ENCODE measurements around the gene VIPR2.

Gene VIPR2

DNA sequence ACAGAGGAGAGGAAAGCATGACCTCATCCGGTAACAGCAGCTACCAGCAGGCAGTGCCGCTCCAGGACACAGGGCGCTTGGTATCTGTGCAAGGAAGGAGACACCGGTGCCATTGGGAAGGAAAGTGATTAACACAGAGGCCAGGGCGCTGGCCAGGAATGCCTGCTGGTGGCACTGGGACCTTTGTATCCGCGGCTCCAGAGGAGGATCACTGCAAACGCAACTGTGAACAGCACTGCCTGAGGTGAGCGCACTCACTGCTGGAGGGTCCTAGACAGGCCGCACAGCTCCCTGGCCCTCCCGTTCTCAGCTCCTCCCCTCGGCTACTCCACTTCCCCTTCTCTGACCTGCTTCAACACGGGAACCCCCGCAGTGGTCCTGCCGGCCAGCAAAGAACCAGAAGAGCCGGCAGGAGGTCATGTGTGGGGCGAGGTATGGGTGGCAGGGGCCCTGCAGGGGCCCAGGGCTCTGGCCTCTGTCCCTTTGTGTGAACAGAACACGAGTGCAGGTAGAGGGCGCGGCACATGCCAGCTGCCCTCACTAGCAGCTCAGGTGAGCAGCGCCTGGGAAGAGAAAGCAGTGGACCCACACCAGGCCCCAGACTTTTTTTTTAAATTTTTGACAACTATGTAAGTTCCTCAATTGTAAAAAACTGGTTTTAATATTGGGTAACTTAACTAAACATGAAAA is 107.6 kb downstream of the VIPR2 start:
- DNase-seq: no peak

DNA sequence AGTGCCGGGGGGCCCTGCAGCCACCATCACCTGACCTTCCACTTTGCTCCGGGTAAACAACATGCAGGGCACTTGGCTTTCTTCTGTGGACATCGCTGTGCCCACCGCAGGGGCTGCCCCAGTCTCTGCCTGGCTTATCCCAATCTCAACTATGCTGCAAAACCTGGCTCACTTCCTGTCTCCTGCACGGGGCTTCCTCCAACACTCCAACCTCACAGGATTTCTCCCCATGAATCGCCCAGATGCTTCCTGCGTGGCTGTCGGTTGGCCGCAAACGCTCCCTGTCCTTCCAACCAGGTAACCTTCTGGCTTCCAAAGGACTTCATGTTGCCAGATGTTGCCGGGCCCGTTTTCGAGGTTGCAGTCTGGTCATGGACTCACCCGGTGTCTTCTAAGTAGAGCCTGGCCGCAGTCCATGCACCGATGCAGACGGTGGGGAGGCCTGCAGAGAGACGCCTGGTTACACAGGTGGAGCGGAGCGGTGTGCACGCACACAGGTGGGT is 109.0 kb downstream of the VIPR2 start:
- no peak for DNase-seq

DNA sequence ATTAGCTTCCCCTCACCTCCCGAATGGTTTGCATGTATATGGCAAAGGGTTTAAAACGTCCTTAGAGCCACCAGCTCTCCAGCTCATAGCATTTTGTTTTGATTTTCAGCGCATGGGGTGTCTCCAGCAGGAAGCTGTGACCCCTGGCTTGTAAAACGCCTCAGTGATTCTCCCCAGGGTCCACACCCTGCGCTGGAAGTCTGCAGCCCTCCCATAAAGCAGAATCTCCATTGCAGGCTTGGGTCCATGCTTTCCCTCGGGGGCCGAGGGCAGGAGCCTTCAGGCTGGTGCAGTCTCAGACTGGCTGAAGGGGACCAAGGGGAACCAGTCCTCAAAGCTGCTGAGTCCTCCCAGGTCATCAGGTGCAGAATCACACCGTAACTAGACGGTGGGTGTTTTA is 109.7 kb downstream of the VIPR2 start:
- no peak for DNase-seq

DNA sequence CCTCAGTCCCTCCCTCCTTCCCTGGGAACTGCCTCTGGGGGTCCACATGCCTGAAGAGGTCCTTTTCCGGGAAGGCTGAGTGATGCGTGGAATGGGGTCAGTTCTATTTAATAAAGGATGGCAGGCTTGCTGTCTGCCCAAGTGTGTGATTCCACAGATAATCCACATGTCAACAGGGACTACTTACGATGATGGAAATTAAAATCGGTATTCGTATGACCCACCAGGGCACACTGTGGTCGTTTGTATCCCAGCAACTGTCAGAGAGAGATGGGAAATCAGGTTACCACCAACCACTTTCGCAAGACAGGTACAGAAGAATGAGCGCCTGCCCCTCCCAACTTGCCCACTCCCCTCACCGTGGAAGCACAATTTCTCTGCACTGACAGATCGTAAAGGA is 110.3 kb downstream of the VIPR2 start:
- DNase-seq: no peak

DNA sequence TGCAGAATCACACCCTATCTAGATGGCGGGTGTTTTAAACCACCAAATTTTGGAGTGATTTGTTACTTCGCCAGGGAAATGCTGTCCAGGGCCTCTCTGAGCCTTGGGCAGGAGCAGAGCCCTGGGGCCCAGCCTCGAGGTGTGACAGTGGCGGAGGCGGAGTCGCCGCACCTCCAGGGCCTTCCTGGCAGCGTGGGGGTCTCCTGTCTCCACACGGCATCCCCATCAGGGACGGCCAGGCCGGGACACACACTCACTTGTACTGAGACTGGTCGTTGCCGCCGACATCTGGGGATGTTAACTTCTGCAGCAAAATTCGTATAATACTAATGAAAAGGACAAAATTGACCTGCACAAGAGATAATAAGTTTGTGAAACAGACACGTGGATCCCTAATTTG is 110.7 kb downstream of the VIPR2 start:
- no peak for DNase-seq

DNA sequence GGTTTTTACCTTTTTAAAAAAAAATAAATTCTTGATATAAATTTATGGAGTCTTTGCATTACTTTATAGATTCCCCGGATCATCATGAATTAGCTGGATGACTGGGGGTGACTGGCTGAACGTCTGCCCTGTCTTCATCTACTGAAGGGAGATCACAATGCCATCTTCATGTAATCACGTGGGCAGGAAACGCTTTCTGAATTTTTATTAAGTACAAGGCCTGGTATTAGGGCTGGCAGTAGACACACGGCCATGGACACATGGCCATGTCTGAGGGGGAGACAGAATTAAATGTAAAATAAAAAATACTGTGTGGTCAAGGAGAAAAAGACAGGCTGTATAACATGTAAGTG is 111.2 kb downstream of the VIPR2 start:
- DNase-seq: no peak

DNA sequence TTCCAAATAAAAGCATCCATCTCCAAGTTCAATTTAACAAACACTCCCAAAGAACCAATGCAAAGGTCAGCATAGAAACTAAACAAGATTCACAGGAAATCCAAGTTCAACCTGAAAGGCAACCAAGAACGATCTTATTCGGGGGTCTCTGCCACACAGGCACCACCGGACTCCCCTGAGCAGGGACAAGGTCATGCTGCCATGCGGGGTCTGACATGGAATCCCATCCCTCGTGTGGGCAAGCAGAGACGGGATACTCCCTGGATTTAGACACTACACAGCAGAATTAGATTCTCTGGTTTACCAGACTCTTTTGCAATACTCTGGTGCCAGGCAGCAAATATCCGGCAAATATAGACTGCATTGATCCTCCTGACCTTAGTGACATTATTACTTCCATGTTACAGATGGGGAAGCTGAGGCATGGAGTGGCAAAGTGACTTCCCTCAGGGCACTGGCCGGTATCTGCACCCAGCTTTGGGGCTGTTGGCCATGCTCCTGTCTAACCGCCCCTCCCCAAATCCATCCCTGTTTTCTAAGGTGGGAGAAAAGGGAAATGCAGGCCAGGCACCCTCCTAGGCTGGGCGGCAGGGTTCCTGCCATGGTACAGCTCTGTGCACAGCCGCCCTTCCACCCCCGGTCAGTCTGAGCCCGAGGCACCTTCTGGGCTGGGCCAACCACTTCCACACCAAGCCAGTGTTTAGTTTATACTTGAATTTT is 111.8 kb downstream of the VIPR2 start:
- no peak for DNase-seq

DNA sequence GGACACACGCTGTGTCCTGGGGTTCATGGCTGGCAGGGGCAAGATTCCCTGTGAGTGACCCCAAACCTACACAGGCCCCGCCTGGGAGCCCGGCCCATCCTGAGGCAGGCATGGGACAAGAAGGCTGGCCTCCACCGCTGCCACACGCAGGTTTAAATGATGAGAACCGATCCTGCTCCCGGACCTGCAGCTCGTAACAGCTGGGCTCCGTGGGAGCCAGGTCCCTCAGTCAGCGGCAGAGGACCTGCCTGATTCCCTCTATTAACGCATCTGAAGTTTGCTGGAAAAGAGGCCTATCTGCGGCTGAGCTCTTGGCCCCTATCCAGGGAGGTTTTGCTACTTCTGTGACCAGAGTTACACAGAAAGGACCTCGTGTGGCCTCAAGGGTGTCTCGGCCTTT is 112.3 kb downstream of the VIPR2 start:
- DNase-seq: no peak

DNA sequence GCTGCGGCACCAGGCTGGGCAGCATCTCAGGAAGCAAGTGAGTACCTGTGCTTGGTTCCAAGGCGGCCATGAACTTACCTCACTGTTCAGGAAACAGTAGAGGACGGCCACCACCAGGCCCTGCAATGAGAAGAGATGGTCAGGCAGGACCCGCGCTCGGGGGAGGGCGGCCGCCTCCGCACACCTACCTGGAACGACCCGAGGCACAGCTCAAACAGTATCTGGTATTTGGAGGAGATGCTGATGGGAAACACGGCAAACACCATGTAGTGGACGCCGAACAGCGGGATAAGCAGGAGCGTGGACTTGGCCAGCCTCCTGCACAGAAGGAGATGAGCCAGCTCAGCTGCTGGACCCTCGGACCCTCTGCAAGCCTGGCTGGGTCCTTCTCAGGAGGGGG is 112.9 kb downstream of the VIPR2 start:
- DNase-seq: no peak

DNA sequence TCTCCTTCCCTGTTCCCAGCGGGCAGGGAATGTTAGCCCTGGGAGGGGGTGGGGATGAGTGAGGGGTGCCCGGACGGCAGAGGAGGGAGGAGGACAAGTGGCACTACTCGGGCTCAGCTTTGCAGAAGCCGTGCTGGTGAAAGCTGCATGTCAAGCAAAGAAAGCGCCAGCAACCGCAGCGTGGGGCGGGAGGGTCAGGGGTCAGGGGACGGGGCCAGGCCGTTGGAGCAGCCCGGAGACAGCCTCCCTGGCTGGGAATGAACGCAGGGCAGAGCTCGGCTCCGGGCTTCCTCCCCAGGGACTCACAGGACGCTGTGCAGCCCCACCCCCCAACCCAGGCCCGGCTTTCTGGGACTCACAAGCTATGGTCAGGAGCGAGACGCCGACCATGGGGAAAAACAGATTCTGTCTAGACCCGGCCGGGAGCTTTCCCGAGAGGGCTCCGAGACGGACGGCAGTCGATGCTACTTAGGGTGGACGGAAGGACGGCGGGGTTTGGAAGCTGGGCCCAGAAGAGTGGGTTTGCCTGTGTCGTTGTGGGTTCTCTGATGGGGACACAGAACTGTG is 113.4 kb downstream of the VIPR2 start:
- DNase-seq: no peak

DNA sequence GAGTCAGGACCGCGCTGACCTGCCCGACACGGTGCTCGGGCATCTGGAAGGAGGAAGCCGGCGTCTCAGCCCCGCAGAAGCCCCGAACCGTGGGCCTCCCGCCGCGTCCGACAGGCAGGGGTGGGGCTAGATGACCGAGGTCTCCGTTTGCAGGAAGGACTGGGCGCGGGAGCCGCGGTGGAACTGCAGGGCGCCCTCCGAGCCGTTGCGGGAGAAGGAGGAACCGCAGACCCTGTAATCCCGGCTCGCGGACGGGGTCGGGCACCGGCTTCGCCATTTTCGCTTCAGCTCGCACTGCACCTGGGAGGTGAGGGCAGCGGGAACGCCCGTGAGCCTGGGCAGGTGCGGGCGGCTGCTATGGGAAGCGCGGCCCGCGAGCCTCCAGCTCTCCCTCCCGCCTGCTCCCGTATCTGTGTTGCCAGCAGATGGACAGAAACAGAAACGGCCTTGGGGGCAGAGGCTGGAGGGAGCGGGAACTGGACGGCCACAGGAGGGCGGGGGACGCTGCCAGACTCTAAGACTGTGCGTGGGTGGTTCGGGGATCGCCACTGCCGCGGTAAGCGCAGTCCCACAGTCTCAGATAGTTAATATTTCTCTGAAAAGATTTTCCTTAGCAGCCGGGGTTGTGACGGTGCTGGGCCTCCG is 114.1 kb downstream of the VIPR2 start:
- DNase-seq: no peak

DNA sequence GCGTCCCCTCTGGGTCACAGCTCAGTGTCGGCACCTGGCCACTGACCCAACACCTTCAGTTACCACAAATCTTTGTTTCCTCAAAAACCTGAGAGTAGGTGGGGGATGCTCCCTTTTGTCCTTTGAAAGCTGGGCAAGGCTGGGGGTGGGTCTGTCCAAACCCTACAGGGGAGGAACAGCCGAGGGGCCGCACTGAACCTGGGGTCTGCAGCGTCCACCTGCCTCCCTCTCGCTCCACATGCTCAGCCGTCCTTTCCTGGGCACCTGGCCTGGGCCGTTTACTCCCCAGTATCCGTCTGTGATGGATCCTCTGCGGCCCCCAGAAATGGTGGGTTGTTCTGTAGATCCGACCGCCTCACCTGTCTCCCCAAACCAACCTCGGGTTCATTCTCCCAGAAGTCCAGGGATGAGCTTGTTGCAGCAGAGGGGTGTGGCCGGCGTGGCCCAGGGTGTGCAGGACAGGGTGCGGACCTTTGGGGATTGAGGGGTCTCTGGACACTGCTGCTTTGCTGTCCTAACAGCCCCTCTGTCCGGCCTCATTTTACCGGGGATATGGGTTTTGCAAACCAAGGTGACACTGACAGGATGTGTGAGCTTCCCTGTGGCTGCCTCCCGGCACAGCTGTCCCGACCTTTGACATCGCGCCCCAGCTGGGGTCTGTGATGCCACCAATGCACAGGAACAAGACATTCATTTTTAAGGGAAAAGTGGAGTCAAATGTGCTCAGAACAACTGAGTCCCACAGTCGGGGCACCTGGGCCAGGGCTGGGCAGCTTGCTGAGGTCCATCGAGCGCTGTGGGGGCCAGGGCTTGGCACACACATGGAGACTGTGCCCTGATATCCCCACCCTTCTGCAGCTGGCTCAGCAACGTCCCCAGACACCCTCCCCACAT is 115.9 kb downstream of the VIPR2 start:
- DNase-seq: no peak

DNA sequence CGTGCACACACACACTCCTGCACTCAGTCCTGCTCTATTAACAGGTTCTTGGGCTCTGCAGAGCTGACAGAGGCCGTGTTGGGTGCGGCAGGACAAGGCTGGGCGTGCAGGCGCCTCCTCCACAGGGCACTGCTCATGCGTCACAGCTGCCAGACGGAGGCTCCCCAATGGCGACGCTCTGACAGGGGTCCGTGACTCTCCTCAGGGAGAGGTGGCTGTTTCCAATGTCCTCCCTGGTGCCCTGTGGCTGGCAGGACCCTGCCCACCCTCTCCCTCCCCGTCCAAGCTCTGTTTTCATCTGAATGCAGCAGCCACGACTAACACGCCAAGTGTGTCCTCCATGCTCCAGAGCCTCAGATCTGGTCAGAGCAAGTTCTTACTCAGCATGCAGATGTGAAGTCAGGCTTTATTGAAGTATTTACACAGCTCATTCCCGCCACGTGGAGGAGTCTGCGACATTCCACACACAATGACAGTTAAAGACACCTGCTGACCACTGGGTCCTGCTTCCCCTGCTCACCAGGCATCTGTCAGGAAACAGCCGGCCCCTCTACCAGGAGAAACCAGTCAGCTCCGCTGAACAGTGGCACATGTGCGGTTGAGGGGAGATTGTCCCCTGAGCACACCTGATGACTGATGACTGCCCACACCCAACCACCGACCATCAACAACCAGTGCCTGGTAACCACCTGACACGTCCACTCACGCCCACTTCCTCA is 116.7 kb downstream of the VIPR2 start:
- DNase-seq: no peak

DNA sequence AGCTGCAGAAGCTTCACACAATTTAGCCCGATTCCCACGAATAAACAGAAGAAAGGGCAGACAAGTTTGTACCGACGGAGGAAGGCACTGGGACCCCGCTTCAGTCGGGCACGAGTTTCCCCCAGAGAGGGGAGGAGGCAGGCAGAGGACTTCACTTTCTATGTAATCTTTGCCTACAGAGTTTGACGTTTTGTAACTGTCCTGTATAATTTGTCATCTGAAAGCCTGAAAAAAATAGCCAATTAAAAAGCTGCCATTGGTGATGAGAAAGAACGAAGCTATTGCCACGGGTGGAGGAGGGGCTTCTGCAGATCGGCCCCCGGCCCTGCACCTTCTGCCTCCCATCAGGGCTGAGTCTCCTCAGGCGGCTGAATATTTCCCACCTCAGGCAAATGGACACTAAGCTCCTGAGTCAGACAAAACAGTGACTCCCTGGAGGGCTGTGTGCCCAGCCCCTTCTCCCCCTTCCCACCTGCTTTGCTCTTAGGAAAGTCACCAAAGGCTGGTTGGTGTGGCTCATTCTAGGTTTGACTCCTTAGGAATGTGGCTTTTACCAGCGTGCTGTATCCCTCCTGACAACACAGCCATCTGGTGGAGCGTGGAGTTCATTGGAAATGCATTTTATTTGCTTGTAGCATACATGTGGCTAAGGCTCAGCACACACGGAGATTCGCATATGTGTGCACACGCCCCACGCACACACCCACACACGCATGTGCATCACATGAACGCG is 117.4 kb downstream of the VIPR2 start:
- DNase-seq: no peak

DNA sequence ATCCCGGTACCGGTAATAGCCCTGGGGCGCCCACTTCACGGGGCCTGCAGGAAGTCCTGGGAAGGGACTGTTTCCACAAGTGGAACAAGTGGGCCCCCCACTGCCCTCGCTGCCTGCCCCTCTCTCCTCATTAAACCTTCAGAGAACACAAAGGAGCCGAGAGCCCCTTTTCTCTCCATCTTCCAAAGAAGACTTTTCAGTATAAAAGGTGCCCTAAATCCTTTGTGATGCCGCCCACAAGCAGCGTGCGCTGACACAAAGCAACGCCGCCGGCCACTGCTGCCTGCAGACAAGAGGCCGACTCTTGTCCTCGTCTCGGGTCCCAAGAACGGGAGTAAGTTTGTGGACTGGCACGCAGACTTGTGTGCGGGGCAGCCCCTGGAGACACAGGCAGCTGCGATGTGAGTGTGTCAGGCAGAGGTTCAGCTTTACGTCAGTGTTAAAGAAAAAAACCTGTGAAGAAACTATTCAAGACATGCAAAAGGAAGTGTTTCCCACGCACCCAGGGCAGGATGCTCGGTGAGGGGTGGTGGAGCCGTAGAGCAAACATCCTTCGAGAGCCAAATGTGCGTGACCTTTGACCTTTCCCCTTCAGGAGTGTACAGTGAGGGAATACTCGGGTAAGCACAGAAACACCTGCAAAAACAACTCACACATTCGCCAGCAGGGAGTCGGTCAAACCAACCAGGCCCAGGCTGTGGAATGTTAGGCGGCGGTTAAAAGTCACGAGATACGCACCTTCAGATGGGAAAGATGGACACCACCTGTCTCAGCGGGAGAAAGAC is 118.2 kb downstream of the VIPR2 start:
- DNase-seq: no peak

DNA sequence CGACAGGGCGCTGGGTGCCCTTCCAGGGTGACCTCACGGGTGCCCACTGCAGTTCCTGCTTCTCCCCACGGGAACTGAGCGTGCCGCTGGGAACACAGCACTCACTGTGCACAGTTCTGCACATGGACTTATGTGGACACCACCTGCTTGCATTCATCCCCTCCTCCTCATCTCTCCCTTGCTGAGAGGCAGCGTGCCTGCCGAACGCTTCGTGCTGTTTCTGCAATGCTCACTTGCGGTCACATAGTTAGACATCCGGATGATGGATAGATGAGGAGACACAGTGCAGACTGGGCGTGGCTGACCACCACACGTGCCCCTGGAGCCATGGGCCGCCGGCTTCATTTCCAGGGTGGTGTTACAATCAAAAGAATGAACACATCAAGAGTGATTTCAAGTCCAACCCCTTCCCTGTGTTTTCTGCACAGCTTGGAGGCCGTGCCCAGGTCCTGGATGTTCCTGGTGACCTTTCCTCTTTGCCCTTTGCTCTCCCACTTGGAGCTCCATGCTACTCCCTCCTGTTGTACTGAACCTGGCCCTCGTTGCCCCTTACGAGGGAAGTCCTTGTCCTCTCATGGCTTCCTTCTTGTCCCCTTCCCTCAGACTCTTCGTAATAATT is 119.4 kb downstream of the VIPR2 start:
- no peak for DNase-seq

DNA sequence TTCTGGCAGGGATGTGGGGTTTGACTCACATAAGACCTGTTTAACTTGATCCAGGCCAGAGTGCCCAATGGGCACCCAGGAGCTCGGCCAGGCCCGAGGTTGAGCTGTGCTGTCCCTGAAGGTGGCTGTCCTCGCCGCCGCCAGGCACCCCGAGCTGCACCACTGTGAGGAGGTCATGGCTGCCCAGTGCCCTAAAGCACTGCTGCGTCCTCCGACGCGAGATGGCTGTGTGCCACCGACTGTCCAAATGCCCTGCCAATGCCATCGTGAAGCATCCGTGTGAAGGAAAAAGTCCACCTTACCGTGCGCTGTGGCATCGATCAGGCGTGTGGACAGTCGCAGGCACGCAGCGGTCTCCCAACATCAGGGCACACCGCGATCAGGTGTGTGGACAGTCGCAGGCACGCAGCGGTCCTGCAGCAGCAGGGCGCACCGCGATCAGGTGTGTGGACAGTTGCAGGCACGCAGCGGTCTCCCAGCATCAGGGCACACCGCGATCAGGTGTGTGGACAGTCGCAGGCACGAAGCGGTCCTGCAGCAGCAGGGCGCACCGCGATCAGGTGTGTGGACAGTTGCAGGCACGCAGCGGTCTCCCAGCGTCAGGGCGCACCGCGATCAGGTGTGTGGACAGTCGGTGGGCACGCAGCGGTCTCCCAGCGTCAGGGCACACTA is 120.3 kb downstream of the VIPR2 start:
- DNase-seq: no peak

DNA sequence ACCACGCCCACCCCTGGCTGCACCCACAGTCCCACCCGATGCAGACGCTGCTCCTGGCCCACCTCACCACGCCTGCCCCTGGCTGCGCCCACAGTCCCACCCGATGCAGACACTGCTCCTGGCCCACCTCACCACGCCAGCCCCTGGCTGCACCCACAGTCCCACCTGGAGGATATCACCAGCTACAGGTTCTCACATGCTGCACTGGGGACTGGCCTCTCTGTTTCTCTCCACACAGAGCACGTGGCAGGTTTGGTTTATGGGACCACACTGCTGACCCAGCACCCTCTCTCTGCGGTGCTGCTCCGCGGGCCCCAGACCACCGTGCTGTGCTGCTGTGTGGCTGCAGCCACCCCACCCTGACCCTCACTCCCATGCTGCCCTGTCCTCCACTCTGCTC is 120.9 kb downstream of the VIPR2 start:
- DNase-seq: no peak

DNA sequence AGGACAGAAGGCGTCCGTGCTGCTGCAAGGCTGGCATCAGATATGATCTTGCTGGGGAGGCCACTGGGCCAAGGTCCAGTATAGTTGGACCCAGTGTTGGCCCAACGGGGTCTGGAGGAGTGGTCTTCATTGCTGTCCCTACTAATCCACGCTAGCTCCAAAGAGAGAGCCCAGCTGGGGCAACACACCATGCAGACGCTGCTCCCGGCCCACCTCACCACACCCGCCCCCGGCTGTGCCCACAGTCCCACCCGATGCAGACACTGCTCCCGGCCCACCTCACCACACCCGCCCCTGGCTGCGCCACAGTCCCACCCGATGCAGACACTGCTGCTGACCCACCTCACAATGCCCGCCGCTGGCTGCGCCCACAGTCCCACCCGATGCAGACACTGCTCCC is 121.5 kb downstream of the VIPR2 start:
- DNase-seq: no peak

All from EL (cell line).